ENCODE measurements around the gene TSSC4. TPM values are rescaled to one million over a fixed set of nuclear protein-coding genes. Genes with fewer than 3 reads are reported as not detected.

The TSSC4 gene
- total RNA-seq, 1 experiment from 2014 or later, result 47.1 TPM

- BruUV-seq (replicated peaks), result TSS peak; percentile 79
- TF ChIP-seq, protein P1, sequence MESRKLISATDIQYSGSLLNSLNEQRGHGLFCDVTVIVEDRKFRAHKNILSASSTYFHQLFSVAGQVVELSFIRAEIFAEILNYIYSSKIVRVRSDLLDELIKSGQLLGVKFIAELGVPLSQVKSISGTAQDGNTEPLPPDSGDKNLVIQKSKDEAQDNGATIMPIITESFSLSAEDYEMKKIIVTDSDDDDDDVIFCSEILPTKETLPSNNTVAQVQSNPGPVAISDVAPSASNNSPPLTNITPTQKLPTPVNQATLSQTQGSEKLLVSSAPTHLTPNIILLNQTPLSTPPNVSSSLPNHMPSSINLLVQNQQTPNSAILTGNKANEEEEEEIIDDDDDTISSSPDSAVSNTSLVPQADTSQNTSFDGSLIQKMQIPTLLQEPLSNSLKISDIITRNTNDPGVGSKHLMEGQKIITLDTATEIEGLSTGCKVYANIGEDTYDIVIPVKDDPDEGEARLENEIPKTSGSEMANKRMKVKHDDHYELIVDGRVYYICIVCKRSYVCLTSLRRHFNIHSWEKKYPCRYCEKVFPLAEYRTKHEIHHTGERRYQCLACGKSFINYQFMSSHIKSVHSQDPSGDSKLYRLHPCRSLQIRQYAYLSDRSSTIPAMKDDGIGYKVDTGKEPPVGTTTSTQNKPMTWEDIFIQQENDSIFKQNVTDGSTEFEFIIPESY (IDR thresholded peaks at IDR 0.05; ENCODE audit: extremely low read depth, insufficient replicate concordance, low read length), result no peak
- TF ChIP-seq CBX3 (IDR thresholded peaks at IDR 0.05; ENCODE audit: low read depth) (no peak), ZFX (IDR thresholded peaks at IDR 0.05) (peak; percentile 93), POLR2A (IDR thresholded peaks at IDR 0.05; ENCODE audit: borderline replicate concordance, extremely low read depth, insufficient read depth, insufficient read length) (no peak), TCF7L2 (IDR thresholded peaks at IDR 0.05; ENCODE audit: borderline replicate concordance, extremely low read depth, insufficient read depth, insufficient read length) (peak; percentile 46)
- Histone ChIP-seq H3K79me2 (ENCODE audit: insufficient read depth, low read length) (peaks cover 53% of the 10 kb centered on the region), H3K36me3 (ENCODE audit: control insufficient read depth in 1 of 2, insufficient read depth in 2 of 2, low read length in 2 of 2) (peaks cover 0 to 18% of the 10 kb centered on the region in 2 experiments; a peak in 1 of 4 replicates), H3K9me3 (ENCODE audit: control insufficient read depth in 1 of 2, insufficient read depth in 1 of 2, low read depth in 1 of 2, low read length in 2 of 2) (no peaks in the 10 kb centered on the region), H3K9ac (ENCODE audit: low read length) (peak overlapping the region; percentile 93), H3K4me3 (replicated peaks in 1 of 2; ENCODE audit: low read depth in 1 of 2, low read length in 2 of 2) (peak overlapping the region; percentile 68 to 95), H3K27me3 (ENCODE audit: insufficient read depth, low read length) (no peaks in the 10 kb centered on the region), H3K4me2 (ENCODE audit: low read length) (peak overlapping the region; percentile 98), H2AFZ (ENCODE audit: low read depth, low read length, poor library complexity, severe bottlenecking) (no peak overlapping the region), H4K20me1 (ENCODE audit: insufficient read depth) (peaks cover 8% of the 10 kb centered on the region; the same call in 1 of the 2 replicates), H3K9me2 (ENCODE audit: insufficient read depth) (no peaks in the 10 kb centered on the region), H3K27ac (ENCODE audit: low read depth, low read length) (peak overlapping the region; percentile 81), H3K4me1 (ENCODE audit: control insufficient read depth in 1 of 2, insufficient read depth in 2 of 2, low read length in 2 of 2) (peaks cover 7 to 48% of the 10 kb centered on the region in 2 experiments)
- ChIA-PET POLR2A (interaction anchor here (0.6 to 1.8 kb wide), 8 partner anchors 9 to 1352 kb away, joined by 3 to 14 read pairs (median 3); partner anchors contain the start of gene TSSC4), CTCF (interaction anchor here (1.3 to 1.8 kb wide), 4 partner anchors 23 to 515 kb away, joined by 3 to 8 read pairs (median 4); partner anchors contain the start of gene TSSC4), RAD21 (ENCODE audit: low non-redundant PET in 1 of 2, low total read pairs in 2 of 2, uncharacterized antibody in 2 of 2, unreplicated experiment in 2 of 2) (no interaction called here)
- intact Hi-C loops (cut with micrococcal nuclease), result no loop called here
- no peak for DNase-seq (ENCODE audit: low read depth, low spot score)
- peak; percentile 47 for ATAC-seq
Observed at GRCh38 chr11:2377511-2378443, 22.8 kb upstream of the TSSC4 start.

All from HCT116 (cell line).